ENCODE measurements around the gene GBE1.

The GBE1 gene

DNA sequence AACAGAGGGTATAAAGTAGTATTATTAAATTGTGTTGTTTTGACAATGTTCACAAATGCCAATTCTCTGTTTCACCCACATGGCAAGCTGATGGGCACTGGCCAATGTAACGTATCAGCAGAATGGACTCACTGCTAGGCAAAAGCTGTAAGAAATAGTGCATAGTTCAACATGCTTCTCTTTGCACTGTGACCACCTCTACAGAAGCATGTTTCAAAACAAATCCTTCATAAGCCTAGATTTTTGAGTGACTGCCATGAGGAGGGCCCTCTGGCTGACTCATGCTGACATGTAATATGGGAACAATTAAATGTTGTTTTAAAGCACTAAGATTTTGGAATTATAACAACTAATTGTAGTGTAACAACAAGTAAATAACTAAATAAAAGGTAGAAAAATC lies 3.2 kb downstream of the GBE1 start:
- no peak overlapping the region for H3K9ac ChIP-seq (ENCODE audit: low read length)
- TF ChIP-seq EZH2 (optimal IDR thresholded peaks at IDR 0.05; ENCODE audit: low read depth, low read length) (no peak), CTCF (IDR thresholded peaks at IDR 0.05; ENCODE audit: low read length) (no peak), EZH2phosphoT487 (IDR thresholded peaks at IDR 0.05; ENCODE audit: low read length) (no peak)
- H3K4me2 ChIP-seq (ENCODE audit: low read depth, low read length): no peak overlapping the region
- DNase-seq: no peak
- H2AFZ ChIP-seq (ENCODE audit: low read length): no peak overlapping the region
- no peaks in the 10 kb centered on the region; the same call in 1 of the 2 replicates for H3K36me3 ChIP-seq (replicated peaks; ENCODE audit: insufficient read depth, low read length)
- no peaks in the 10 kb centered on the region for H3K9me3 ChIP-seq (replicated peaks; ENCODE audit: insufficient read depth, low read length)
- H4K20me1 ChIP-seq (ENCODE audit: insufficient read depth, low read length): no peaks in the 10 kb centered on the region
- no peaks in the 10 kb centered on the region for H3K4me1 ChIP-seq (ENCODE audit: low read length)
- H3K79me2 ChIP-seq (ENCODE audit: low read length): peaks cover 22% of the 10 kb centered on the region
- no peak overlapping the region for H3K4me3 ChIP-seq (ENCODE audit: low read length)
- H3K27ac ChIP-seq (ENCODE audit: low read length): no peak overlapping the region
- H3F3A ChIP-seq (ENCODE audit: insufficient read depth, low read length): 0 out of 2 replicates have a peak, but pooled peaks cover 4% of the 10 kb centered on the region
- no peaks in the 10 kb centered on the region for H3K27me3 ChIP-seq (replicated peaks; ENCODE audit: insufficient read depth, low read length)
- H3K9me2 ChIP-seq (replicated peaks; ENCODE audit: insufficient read depth, low read length): no peaks in the 10 kb centered on the region

- Histone ChIP-seq H3K9me2 (replicated peaks; ENCODE audit: insufficient read depth, low read length) (no peaks in the 10 kb centered on the region), H3F3A (ENCODE audit: insufficient read depth, low read length) (no peaks in the 10 kb centered on the region), H3K27me3 (replicated peaks; ENCODE audit: insufficient read depth, low read length) (no peaks in the 10 kb centered on the region), H3K4me1 (ENCODE audit: low read length) (no peaks in the 10 kb centered on the region), H3K4me2 (ENCODE audit: low read depth, low read length) (no peak overlapping the region), H3K27ac (ENCODE audit: low read length) (no peak overlapping the region), H3K9me3 (replicated peaks; ENCODE audit: insufficient read depth, low read length) (no peaks in the 10 kb centered on the region), H4K20me1 (ENCODE audit: insufficient read depth, low read length) (no peaks in the 10 kb centered on the region), H2AFZ (ENCODE audit: low read length) (no peak overlapping the region), H3K79me2 (ENCODE audit: low read length) (peaks cover 9% of the 10 kb centered on the region), H3K4me3 (ENCODE audit: low read length) (no peak overlapping the region), H3K36me3 (replicated peaks; ENCODE audit: insufficient read depth, low read length) (no peaks in the 10 kb centered on the region; the same call in 1 of the 2 replicates), H3K9ac (ENCODE audit: low read length) (no peak overlapping the region)
- no peak for DNase-seq
- TF ChIP-seq CTCF (IDR thresholded peaks at IDR 0.05; ENCODE audit: low read length) (no peak), EZH2phosphoT487 (IDR thresholded peaks at IDR 0.05; ENCODE audit: low read length) (no peak), EZH2 (optimal IDR thresholded peaks at IDR 0.05; ENCODE audit: low read depth, low read length) (no peak)
Observed at GRCh38 chr3:81753416-81754027, 7.9 kb downstream of the GBE1 start.

GRCh38 chr3:81752604-81753003 lies 8.8 kb downstream of the GBE1 start:
- H3K4me2 ChIP-seq (ENCODE audit: low read depth, low read length): no peak overlapping the region
- H4K20me1 ChIP-seq (ENCODE audit: insufficient read depth, low read length): no peaks in the 10 kb centered on the region
- no peak for DNase-seq
- no peaks in the 10 kb centered on the region for H3F3A ChIP-seq (ENCODE audit: insufficient read depth, low read length)
- no peak overlapping the region for H3K4me3 ChIP-seq (ENCODE audit: low read length)
- H3K27me3 ChIP-seq (replicated peaks; ENCODE audit: insufficient read depth, low read length): no peaks in the 10 kb centered on the region
- H3K9me3 ChIP-seq (replicated peaks; ENCODE audit: insufficient read depth, low read length): no peaks in the 10 kb centered on the region
- no peak overlapping the region for H3K27ac ChIP-seq (ENCODE audit: low read length)
- no peaks in the 10 kb centered on the region for H3K4me1 ChIP-seq (ENCODE audit: low read length)
- no peak overlapping the region for H2AFZ ChIP-seq (ENCODE audit: low read length)
- H3K9ac ChIP-seq (ENCODE audit: low read length): no peak overlapping the region
- H3K36me3 ChIP-seq (replicated peaks; ENCODE audit: insufficient read depth, low read length): no peaks in the 10 kb centered on the region; the same call in 1 of the 2 replicates
- peaks cover 9% of the 10 kb centered on the region; the same call in 1 of the 2 replicates for H3K79me2 ChIP-seq (ENCODE audit: low read length)
- H3K9me2 ChIP-seq (replicated peaks; ENCODE audit: insufficient read depth, low read length): no peaks in the 10 kb centered on the region
- TF ChIP-seq EZH2phosphoT487 (IDR thresholded peaks at IDR 0.05; ENCODE audit: low read length) (no peak), CTCF (IDR thresholded peaks at IDR 0.05; ENCODE audit: low read length) (no peak), EZH2 (optimal IDR thresholded peaks at IDR 0.05; ENCODE audit: low read depth, low read length) (no peak)

Measured in MM.1S (cell line).